GM18505 (cell line): Measurements from ENCODE around the gene ANGPTL2.
"Not testable (repeated sequence)": the region's sequence is repeated elsewhere in the genome, so short reads cannot be mapped to it uniquely, and the experiment has no call there.

ENCODE experiments used
- ATAC-seq: cut with Tn5 transposase; IDR thresholded peaks from one replicate; pipeline ENCODE4 v1.9.1; 2021; ENCODE audit not compliant: unreplicated experiment
- POLR2A ChIP-seq: IDR thresholded peaks from 4 replicates; pipeline ENCODE4 v1.6.1; 2011; ENCODE audit warnings: borderline replicate concordance; ENCODE audit not compliant: insufficient read depth, insufficient read length; ENCODE audit errors: extremely low read depth

The ANGPTL2 gene

DNA sequence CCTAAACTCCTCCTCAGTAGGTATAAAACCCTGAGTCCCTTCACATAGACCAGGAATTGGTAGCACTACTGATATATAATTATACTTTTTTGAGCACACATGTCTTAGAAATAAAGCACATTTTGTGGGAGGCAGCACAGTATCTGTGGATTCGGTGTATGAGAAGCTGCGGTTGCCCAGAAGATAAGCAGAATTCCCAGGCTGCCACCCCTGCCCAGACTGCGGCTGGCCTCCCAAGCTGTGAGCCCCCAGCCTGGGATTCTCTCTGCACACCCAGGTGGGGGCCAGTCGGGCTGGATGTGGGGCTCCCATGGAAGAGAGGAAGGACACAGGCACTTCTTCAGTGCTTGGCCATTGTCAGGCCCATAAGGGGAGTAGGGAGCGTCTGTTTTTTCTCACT is 25.6 kb upstream of the ANGPTL2 start:
- no peak for ATAC-seq
- TF ChIP-seq POLR2A: no peak

DNA sequence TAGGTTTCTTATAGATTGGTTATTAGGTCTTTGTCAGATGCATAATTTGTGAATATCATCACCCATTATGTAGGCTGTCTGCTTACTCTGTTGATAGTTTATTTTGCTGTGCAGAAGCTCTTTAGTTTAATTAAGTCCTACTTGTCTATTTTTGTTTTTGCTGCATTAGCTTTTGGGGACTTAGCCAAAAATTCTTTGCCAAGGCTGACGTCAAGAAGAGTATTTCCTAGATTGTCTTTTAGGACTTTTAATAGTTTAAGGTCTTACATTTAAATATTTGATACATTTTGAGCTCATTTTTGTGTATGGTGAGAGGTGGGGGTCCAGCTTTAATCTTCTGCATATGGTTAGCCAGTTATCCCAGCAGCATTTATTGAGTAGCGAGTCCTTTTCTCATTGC is 24.8 kb upstream of the ANGPTL2 start:
- ATAC-seq: no peak
- TF ChIP-seq POLR2A: no peak

DNA sequence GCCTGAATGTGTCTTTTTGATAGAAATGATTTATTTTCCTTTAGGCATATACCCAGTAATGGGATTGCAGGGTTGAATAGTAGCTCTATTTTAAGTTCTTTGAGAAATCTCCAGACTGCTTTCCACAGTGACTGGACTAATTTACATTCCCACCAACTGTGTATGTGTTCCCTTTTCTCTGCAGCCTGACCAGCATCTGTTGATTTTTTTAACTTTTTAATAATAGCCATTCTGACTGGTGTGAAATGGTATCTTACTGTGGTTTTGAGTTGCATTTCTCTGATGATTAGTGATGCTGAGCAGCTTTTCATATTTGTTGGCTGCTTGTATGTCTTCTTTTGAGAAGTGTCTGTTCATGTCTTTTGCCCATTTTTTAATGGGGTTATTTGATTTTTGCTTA is 24.4 kb upstream of the ANGPTL2 start:
- not testable (repeated sequence) for ATAC-seq

DNA sequence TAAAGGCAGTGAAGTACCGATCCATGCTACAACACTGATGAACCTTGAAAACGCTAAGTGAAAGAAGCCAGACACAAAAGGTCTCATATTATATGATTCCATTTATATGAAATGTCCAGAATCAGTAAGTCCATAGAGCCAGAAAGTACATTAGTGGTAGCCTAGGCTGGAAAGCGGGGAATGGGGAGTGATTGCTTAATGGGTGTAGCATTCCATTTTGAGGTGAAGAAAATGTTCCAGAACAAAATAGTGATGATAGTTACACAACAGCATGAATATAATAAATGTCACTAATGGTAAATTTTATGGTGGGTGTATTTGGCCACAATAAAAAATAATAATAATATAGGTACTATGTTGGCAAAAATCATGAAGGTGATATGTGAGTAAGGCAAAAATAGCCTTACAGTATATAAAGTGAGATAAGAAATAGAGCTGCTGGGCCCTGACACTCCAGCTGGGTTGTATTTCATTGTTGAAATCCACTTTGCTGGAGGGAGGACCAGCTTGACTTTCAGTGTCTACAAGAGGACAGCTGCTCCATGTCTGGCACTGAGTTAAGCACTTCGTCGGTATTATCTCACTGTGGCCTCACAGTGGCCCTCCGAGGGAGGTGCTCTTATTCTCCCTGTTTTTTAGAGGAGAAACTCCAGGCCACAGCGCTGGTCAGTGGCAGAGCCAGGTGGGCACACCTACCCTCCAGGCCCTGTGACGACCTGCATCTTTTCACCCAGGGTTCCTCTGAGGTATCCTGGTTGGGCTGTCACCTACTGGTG is 22.4 kb upstream of the ANGPTL2 start:
- no peak for TF ChIP-seq POLR2A
- ATAC-seq: no peak

DNA sequence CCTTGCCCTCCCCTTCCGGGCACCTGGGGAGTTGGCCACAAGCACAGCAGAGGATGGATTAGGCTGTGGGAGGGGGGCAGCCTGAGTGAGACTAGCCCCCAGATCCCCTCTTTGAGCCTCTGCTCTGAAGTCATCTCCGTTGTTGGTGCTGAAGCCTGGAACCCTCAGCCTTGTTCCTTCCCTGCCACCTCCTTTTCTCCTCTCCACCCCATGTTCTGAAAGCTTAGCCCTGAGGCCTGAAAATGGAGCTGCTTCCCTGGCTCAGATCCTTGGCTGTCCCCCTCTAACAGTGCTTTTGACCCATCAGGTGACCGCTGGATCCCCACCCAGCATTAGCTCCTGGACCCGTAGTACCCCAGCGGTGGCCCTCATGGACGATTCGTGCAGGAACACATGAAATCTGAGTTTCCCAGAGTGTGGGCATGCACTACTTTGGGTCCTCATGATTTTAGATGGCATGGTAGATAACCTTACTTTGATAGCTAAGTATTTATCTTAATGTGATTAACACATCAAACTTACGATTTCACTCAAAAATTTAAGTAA is 21.6 kb upstream of the ANGPTL2 start:
- no peak for ATAC-seq
- no peak for TF ChIP-seq POLR2A

DNA sequence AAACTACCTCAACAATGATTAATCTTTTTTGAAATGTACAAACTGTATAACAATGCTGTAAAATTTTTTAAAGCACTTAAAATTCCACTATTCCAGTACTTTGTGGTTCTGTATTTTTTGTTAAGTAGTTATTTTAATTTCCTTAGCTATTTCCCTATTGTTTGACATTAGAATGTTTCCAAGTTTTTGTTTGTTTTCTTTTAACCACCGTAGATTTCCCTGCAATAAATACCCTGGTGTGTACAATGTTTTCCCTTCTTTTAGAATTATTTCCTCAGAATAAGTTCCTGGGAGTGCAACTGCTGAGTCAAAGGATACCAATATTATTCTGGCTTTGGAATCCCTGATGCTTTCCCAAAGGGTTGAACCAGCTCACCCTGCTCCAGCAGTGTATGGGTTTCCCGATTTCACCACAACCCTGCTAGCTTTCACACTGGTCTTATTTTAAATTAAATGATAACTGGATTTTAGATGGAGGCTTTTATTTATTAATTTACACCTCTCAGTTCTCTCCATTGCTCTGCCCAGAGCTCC is 20.6 kb upstream of the ANGPTL2 start:
- no peak for TF ChIP-seq POLR2A
- no peak for ATAC-seq

DNA sequence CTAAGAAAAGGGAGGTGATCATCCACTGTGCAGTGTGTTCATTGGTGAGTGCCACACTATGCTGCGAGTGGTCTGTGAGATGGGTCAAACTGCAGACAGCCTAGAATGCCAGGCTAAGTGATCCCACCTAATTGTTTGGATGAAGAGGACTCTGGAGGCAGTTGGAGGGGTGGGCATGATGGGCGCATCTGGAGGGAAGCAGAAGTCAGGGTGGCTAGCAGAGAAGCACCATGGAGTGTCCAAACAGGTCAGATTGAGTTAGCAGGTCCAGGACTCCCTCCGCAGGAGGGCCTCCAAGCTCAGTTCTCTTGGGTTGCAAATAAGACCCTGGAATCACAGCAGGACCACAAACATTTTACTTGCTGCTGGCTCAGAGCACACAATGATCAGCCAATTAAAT is 19.9 kb upstream of the ANGPTL2 start:
- ATAC-seq: no peak
- TF ChIP-seq POLR2A: no peak

DNA sequence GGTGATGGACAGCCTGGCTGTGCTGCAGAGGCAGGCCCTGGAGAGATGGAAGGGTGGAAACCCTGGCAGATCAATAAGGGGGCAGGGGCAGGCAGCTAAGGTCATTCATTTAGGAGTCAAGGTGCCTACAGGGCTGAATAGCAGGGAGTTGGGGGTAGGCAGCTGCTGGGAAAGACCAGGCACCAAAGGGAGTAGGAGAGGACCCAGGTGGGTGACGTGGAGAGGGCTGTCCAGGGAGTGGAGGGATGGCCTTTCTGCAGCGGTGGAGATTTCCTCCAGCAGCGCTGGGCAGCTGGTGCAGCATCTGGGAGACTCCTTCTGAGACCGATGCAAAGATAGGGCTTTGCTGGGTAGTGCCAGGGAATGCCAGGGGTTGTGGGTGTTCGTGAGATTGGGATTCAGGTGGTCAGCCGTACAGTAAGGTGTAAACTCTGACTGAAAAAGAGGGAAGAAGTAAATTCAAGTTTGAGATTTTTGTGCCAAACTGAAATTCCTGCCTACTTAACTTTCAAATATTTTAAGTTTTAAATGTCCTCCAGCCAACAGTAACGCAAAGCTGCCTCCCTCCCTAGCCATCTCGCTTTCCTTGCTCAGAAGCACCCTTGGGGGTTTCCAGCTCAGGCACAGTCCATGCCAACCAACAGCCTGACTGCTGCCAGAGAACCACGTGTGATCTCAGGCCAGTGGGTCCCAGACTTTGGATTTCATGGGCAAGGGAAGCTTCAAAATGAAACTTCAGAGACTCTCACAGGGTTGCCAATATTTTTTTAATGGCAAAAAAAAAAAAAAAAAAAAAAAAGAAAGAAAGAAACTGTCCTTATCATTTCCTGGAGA is 18.6 kb upstream of the ANGPTL2 start:
- TF ChIP-seq POLR2A: no peak
- ATAC-seq: no peak

DNA sequence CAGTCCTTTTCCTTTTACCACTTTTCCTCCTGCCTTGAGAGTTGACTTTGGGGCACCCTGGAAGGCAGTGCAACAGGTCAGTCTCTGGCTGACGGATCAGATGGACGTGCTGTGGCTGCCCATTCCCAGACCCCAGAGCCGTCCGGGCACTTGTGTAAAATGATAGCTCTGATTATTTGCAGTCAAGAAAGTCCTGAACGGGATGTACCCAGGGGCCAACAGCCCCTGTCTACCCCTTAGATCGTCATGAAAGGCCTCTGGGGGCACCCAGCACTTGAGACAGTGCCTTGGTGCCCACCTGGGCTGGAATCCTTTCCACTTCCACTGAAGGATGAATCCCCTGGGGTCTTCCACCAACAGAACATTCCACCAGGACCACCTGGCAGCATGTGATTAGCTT is 17.7 kb upstream of the ANGPTL2 start:
- ATAC-seq: no peak

DNA sequence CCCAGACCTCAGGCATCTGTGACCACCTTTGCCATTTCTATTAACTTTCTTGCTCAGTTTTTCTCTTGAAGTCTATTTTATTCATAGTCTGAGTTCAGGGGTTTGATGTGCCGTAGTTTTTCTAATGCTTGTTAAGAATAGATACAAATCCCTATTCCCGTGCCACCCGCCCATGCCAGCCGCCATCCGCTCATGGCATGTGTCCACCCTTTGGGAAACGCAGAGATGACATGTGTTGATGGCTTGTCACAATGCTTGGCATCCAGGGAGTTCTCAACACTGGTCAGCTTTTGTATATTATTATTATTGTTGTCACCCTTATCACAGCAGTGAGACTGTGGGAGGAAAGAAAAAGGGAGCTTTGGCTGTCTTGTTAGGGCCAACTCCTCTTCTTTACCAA is 17.3 kb upstream of the ANGPTL2 start:
- no peak for TF ChIP-seq POLR2A
- ATAC-seq: no peak

More for the DNA sequence above, 17.7 kb upstream of the ANGPTL2 start:
- TF ChIP-seq POLR2A: no peak

DNA sequence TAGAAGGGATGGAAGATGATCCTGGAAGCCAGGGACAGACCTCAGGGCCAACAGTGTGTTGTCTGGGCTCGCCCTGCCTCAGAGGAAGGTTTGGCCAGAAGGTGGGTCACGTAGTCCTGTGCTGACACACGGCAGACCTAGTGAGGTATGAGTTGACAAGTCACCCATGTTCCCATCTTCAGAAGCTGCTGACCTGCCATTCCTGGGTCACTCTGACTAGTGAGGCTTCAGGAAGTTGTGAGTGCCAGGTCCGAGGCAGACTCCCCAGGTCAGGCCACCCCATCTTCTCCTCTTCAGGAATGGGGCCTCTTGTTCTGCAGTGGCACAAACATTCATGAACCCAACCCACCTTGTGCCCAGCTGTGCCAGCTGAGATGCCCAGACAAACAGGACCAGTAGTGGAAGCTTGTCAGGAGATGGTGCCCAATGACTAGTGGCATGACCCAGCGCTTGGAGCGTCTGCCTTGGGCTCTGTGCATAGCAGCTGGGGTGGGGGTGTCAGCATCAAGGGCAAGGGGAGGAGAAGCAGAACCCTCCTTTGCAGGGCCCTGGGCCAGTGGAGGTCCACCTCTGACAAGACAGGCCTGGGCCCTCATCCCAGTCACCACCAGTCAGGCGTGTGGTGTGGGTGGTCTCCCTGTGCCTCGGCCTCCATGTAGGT is 16.8 kb upstream of the ANGPTL2 start:
- no peak for TF ChIP-seq POLR2A
- ATAC-seq: no peak

DNA sequence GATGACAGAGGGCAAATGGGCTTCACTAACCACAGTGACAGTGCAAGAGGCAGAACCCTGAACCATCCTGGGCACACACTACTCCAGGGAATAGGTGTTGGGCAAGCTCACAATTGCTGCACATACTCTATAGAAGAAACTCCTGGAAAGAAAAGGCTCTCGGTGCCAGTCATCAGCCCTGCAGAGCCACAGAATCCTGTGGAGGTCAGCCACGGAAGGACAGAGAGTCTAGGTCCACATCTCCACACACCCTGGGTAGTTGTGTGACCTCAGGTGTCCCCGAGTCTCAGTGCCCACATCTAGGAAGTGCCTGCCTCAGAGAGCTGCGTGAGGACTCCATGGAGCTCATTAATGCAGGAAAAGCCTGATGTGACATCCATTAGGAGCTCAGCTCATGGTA is 16.0 kb upstream of the ANGPTL2 start:
- no peak for ATAC-seq
- no peak for TF ChIP-seq POLR2A

DNA sequence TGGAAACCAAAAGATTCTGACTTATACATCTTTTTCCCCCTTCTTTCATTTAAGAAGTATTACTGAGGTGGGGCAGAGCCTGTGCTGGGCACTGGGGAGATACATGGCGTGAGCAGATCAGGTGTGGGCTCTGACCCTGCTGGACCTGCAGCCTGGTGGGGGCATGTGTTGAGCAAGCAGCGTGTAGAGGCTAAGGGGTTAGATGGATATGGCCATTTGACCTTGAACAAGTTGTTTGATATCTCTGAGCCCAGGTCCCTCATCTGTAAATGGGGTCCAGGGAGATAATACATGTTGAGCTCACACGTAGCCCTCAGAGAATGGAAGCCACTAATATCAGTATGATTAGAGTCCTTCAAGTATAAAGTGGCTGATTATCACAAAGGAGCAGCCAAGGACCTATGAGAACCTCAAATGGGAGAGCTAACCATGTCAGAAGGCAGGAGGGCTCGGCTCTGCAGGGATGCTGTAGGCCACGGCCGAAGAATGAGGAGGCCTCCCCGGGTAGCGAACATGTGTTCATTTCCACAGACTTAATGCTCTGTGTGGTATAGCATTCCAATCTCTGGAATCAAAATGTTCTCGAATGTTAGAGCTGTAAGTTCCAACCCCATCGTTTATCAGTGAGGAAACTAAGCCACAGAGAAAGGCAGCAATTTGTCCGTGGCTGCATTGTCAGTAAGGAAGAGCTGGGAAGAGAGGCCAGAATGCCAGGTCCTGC is 15.4 kb upstream of the ANGPTL2 start:
- ATAC-seq: no peak

More for the DNA sequence above, 15.4 kb upstream of the ANGPTL2 start:
- no peak for TF ChIP-seq POLR2A
